ENCODE data around the gene AK5. TPM values are rescaled to one million over a fixed set of nuclear protein-coding genes. Genes with fewer than 3 reads are reported as not detected.

AK5 gene
- total RNA-seq, 1 experiment from 2014 or later, result 3.8 TPM

DNA sequence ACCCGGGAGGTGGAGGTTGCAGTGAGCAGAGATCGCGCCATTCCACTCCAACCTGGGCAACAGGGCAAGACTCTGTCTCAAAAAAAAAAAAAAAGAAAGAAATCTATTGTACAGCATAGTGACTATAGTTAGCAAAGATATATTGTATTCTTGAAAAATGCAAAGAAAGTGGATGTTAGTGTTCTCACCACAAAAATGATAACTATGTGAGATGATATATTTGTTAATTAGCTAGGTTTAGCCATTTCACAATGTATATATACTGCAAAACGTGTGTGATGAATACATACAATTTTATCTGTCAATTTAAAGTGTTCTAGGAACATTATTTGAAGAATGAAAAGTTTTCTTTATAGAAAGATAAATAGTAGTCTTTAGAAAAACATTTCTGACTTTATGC lies 179.9 kb downstream of the AK5 start:
- Histone ChIP-seq H2AFZ (ENCODE audit: low read length) (no peak overlapping the region), H3F3A (ENCODE audit: low read length, unreplicated experiment) (no peaks in the 10 kb centered on the region), H3K27ac (ENCODE audit: low read length) (no peak overlapping the region), H3K79me2 (ENCODE audit: low read length) (no peaks in the 10 kb centered on the region), H4K20me1 (ENCODE audit: low read length) (no peaks in the 10 kb centered on the region), H3K27me3 (ENCODE audit: low read length) (no peaks in the 10 kb centered on the region), H3K4me2 (ENCODE audit: low read length) (no peak overlapping the region), H3K9me3 (ENCODE audit: low read length) (no peaks in the 10 kb centered on the region), H3K9me2 (replicated peaks; ENCODE audit: low read length) (no peaks in the 10 kb centered on the region), H3K4me3 (ENCODE audit: low read length) (no peak overlapping the region), H3K4me1 (ENCODE audit: insufficient read depth, low read length) (no peaks in the 10 kb centered on the region), H3K36me3 (ENCODE audit: low read depth, low read length) (no peaks in the 10 kb centered on the region), H3K9ac (ENCODE audit: low read length) (no peak overlapping the region)
- no peak for DNase-seq
- intact Hi-C loops (cut with micrococcal nuclease), result no loop called here
- no TSS peak for BruUV-seq (replicated peaks)
- ChIA-PET CTCF (no interaction called here), POLR2A (ENCODE audit: unreplicated experiment) (no interaction called here)
- TF ChIP-seq EZH2phosphoT487 (IDR thresholded peaks at IDR 0.05; ENCODE audit: borderline replicate concordance, low read length) (no peak), EZH2 (IDR thresholded peaks at IDR 0.05; ENCODE audit: low read length, unreplicated experiment) (no peak)
- TF ChIP-seq, protein P1, sequence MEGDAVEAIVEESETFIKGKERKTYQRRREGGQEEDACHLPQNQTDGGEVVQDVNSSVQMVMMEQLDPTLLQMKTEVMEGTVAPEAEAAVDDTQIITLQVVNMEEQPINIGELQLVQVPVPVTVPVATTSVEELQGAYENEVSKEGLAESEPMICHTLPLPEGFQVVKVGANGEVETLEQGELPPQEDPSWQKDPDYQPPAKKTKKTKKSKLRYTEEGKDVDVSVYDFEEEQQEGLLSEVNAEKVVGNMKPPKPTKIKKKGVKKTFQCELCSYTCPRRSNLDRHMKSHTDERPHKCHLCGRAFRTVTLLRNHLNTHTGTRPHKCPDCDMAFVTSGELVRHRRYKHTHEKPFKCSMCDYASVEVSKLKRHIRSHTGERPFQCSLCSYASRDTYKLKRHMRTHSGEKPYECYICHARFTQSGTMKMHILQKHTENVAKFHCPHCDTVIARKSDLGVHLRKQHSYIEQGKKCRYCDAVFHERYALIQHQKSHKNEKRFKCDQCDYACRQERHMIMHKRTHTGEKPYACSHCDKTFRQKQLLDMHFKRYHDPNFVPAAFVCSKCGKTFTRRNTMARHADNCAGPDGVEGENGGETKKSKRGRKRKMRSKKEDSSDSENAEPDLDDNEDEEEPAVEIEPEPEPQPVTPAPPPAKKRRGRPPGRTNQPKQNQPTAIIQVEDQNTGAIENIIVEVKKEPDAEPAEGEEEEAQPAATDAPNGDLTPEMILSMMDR (conservative IDR thresholded peaks at IDR 0.05; ENCODE audit: low read depth, low read length), result no peak
- no peak for ATAC-seq

DNA sequence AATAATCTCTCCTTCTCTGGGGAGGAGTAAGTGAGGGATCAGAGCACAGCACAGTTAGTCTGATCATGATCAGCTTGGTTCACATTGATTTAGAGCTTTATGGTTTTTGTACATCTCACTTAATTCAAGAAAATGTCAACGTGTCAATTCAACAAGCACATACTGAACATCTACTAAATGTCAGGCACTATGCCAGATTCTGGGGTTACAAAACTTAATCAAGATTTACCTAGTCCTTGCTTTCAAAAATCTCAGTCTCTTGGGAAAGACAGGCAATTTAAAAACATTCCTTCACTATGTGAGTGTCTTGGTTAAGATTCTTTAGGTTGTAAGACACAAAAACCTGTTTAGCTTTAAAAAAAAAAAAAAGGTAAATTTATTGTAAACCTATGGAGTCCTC lies 181.4 kb downstream of the AK5 start:
- no peak overlapping the region for H3K27ac ChIP-seq (ENCODE audit: low read length)
- BruUV-seq (replicated peaks), result no TSS peak
- CTCF ChIA-PET, result no interaction called here
- POLR2A ChIA-PET (ENCODE audit: unreplicated experiment), result no interaction called here
- no peak for DNase-seq
- H3K27me3 ChIP-seq (ENCODE audit: low read length), result no peaks in the 10 kb centered on the region
- no peaks in the 10 kb centered on the region for H3K36me3 ChIP-seq (ENCODE audit: low read depth, low read length)
- no peak overlapping the region for H3K4me3 ChIP-seq (ENCODE audit: low read length)
- H3K9me2 ChIP-seq (replicated peaks; ENCODE audit: low read length), result no peaks in the 10 kb centered on the region
- H3K4me1 ChIP-seq (ENCODE audit: insufficient read depth, low read length), result no peaks in the 10 kb centered on the region
- no peak overlapping the region for H2AFZ ChIP-seq (ENCODE audit: low read length)
- H3K9me3 ChIP-seq (ENCODE audit: low read length), result no peaks in the 10 kb centered on the region
- H3K79me2 ChIP-seq (ENCODE audit: low read length), result no peaks in the 10 kb centered on the region
- H4K20me1 ChIP-seq (ENCODE audit: low read length), result no peaks in the 10 kb centered on the region
- H3K4me2 ChIP-seq (ENCODE audit: low read length), result no peak overlapping the region
- no peaks in the 10 kb centered on the region for H3F3A ChIP-seq (ENCODE audit: low read length, unreplicated experiment)
- TF ChIP-seq EZH2phosphoT487 (IDR thresholded peaks at IDR 0.05; ENCODE audit: borderline replicate concordance, low read length), result no peak
- TF ChIP-seq, protein P1 (conservative IDR thresholded peaks at IDR 0.05; ENCODE audit: low read depth, low read length), result no peak
- no peak for TF ChIP-seq EZH2 (IDR thresholded peaks at IDR 0.05; ENCODE audit: low read length, unreplicated experiment)
- intact Hi-C loops (cut with micrococcal nuclease), result no loop called here
- ATAC-seq, result no peak
- no peak overlapping the region for H3K9ac ChIP-seq (ENCODE audit: low read length)

DNA sequence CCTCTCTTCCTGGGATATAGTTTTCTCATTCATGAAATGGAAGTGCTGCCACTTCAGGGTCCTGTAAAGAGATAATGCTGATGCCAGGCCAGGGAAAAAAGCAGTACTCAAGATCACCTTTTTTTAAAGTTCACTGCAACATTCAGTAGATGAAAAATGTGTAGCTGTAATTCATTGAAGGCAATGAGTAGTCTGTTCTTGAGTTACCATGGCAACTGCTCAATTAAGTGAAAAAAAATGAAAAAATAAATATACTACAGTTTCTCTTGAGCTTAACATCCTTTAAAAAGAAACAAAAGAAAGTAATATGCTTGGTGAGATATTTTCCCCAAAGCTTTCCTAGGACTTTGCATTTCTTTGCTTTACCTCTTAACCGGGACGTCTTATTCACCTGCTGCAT lies 183.3 kb downstream of the AK5 start:
- no peak overlapping the region for H3K27ac ChIP-seq (ENCODE audit: low read length)
- BruUV-seq (replicated peaks), result no TSS peak
- no peaks in the 10 kb centered on the region for H3K9me2 ChIP-seq (replicated peaks; ENCODE audit: low read length)
- no peaks in the 10 kb centered on the region for H3K9me3 ChIP-seq (ENCODE audit: low read length)
- TF ChIP-seq, protein P1 (conservative IDR thresholded peaks at IDR 0.05; ENCODE audit: low read depth, low read length), result no peak
- TF ChIP-seq EZH2phosphoT487 (IDR thresholded peaks at IDR 0.05; ENCODE audit: borderline replicate concordance, low read length) (no peak), EZH2 (IDR thresholded peaks at IDR 0.05; ENCODE audit: low read length, unreplicated experiment) (no peak)
- no peak overlapping the region for H3K4me2 ChIP-seq (ENCODE audit: low read length)
- no peaks in the 10 kb centered on the region for H3K79me2 ChIP-seq (ENCODE audit: low read length)
- ChIA-PET POLR2A (ENCODE audit: unreplicated experiment) (no interaction called here), CTCF (no interaction called here)
- no peak overlapping the region for H3K9ac ChIP-seq (ENCODE audit: low read length)
- intact Hi-C loops (cut with micrococcal nuclease), result no loop called here
- DNase-seq, result no peak
- H3K27me3 ChIP-seq (ENCODE audit: low read length), result no peaks in the 10 kb centered on the region
- H4K20me1 ChIP-seq (ENCODE audit: low read length), result no peaks in the 10 kb centered on the region
- H3K36me3 ChIP-seq (ENCODE audit: low read depth, low read length), result no peaks in the 10 kb centered on the region
- H3F3A ChIP-seq (ENCODE audit: low read length, unreplicated experiment), result no peaks in the 10 kb centered on the region
- no peak for ATAC-seq
- no peak overlapping the region for H3K4me3 ChIP-seq (ENCODE audit: low read length)
- no peak overlapping the region for H2AFZ ChIP-seq (ENCODE audit: low read length)
- H3K4me1 ChIP-seq (ENCODE audit: insufficient read depth, low read length), result no peaks in the 10 kb centered on the region
